Hepatocyte (in vitro differentiated cells): ENCODE results near the gene TEPSIN.

Experiments used
- EZH2 ChIP-seq: fragments of 200-600 bp; sonication (generic); IDR thresholded peaks from 2 replicates; pipeline ENCODE4 v1.6.1; 2016; ENCODE audit warnings: antibody characterized with exemption, mild to moderate bottlenecking, borderline replicate concordance
- TF ChIP-seq, protein P1 (sequence below): fragments of 200-600 bp; sonication (generic); IDR thresholded peaks from 2 replicates; pipeline ENCODE4 v1.5.1; 2016; ENCODE audit warnings: antibody characterized with exemption, mild to moderate bottlenecking; ENCODE audit not compliant: poor library complexity

DNA sequence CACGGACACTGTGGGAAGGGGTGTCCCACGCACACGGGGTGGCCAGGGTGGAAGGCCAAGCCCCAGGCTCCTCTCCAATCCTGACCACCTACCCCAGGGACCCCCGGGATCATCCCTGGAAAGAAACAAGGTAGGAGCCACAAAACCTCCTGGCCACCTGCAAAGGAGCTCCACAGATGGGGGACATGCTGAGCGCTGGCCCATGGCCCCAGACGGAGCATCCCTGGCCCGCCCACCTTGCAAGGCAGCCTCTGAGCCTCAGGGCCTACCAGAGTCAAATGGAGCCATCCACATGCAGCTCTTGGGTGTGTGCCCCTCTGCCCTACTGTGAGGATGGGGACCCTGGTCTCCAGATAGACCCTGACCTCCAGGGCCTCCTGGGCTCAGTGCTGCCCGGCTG is 40.0 kb upstream of the TEPSIN start:
- no peak for TF ChIP-seq EZH2
- TF ChIP-seq, protein P1, sequence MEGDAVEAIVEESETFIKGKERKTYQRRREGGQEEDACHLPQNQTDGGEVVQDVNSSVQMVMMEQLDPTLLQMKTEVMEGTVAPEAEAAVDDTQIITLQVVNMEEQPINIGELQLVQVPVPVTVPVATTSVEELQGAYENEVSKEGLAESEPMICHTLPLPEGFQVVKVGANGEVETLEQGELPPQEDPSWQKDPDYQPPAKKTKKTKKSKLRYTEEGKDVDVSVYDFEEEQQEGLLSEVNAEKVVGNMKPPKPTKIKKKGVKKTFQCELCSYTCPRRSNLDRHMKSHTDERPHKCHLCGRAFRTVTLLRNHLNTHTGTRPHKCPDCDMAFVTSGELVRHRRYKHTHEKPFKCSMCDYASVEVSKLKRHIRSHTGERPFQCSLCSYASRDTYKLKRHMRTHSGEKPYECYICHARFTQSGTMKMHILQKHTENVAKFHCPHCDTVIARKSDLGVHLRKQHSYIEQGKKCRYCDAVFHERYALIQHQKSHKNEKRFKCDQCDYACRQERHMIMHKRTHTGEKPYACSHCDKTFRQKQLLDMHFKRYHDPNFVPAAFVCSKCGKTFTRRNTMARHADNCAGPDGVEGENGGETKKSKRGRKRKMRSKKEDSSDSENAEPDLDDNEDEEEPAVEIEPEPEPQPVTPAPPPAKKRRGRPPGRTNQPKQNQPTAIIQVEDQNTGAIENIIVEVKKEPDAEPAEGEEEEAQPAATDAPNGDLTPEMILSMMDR: no peak
